Naive thymus-derived CD4-positive, alpha-beta T cell (primary cell): ENCODE data around the gene MARCHF10. TPM values are rescaled to one million over a fixed set of nuclear protein-coding genes. Genes with fewer than 3 reads are reported as not detected.

Experiments used
- ATAC-seq: fragments of 150-1000 bp; cut with Tn5 transposase; 2 replicates; pipeline ENCODE4 v1.10.0; 2021; ENCODE audit warnings: mild to moderate bottlenecking, moderate library complexity
- CTCF ChIA-PET: fragments of 350-600 bp; sonication (Branson Sonifier 250); formaldehyde crosslinking; loops from one replicate; lab custom pipeline; 2021; ENCODE audit warnings: antibody characterized with exemption; lab: Charles Lee
- POLR2A ChIA-PET: fragments of 350-600 bp; sonication (Branson Sonifier 250); formaldehyde crosslinking; loops from one replicate; lab custom pipeline; 2021; ENCODE audit warnings: antibody characterized with exemption, inconsistent platforms; lab: Charles Lee
- DNase-seq, 9 donors: peaks; one replicate each; pipeline versions ENCODE4 v3.0.0 to v3.0.0-alpha.2; 2020 to 2022; ENCODE audit warnings: mixed read lengths in 1 of 9
- H3K27ac ChIP-seq: one replicate; pipeline ENCODE4 v1.7.0; 2013; ENCODE audit warnings: mild to moderate bottlenecking, low read depth, low read length, moderate library complexity
- H3K27me3 ChIP-seq, 2 donors: one replicate each; pipeline ENCODE4 v1.7.0; 2013; ENCODE audit warnings: low read length in 2 of 2, mild to moderate bottlenecking in 2 of 2, moderate library complexity in 2 of 2; ENCODE audit not compliant: control insufficient read depth in 2 of 2, insufficient read depth in 2 of 2
- H3K36me3 ChIP-seq, 3 experiments: 1 replicate in 2 of 3; 2 replicates in 1 of 3; pipeline ENCODE4 v1.7.0; 2013; ENCODE audit warnings: low read length in 3 of 3, mild to moderate bottlenecking in 3 of 3, moderate library complexity in 1 of 3; ENCODE audit not compliant: insufficient read depth in 3 of 3, control insufficient read depth in 2 of 3
- H3K4me1 ChIP-seq, 2 donors: one replicate each; pipeline ENCODE4 v1.7.0; 2013; ENCODE audit warnings: low read length in 2 of 2, mild to moderate bottlenecking in 2 of 2, moderate library complexity in 1 of 2; ENCODE audit not compliant: control insufficient read depth in 2 of 2, insufficient read depth in 2 of 2
- H3K4me3 ChIP-seq: 2 replicates; pipeline ENCODE4 v1.7.0; 2013; ENCODE audit warnings: mild to moderate bottlenecking, low read length
- H3K9me3 ChIP-seq, 3 experiments: 1 replicate in 2 of 3; 2 replicates in 1 of 3; pipeline ENCODE4 v1.7.0; 2013; ENCODE audit warnings: low read length in 3 of 3; ENCODE audit not compliant: control insufficient read depth in 2 of 3
- H3K27ac Mint-ChIP-seq, 9 donors: one replicate each; pipeline ENCODE4 v1.8.0; 2020 to 2022; ENCODE audit warnings: mixed read lengths in 9 of 9, mild to moderate bottlenecking in 8 of 9, moderate library complexity in 5 of 9, inconsistent platforms in 2 of 9
- H3K27me3 Mint-ChIP-seq, 5 donors: one replicate each; pipeline ENCODE4 v1.8.0; 2021 to 2022; ENCODE audit warnings: mixed read lengths in 5 of 5, mild to moderate bottlenecking in 1 of 5
- H3K36me3 Mint-ChIP-seq, 5 donors: one replicate each; pipeline ENCODE4 v1.8.0; 2020 to 2022; ENCODE audit warnings: mixed read lengths in 5 of 5, mild to moderate bottlenecking in 3 of 5, inconsistent platforms in 1 of 5
- H3K4me1 Mint-ChIP-seq, 7 donors: one replicate each; pipeline ENCODE4 v1.8.0; 2020 to 2022; ENCODE audit warnings: mixed read lengths in 7 of 7, mild to moderate bottlenecking in 3 of 7, inconsistent platforms in 1 of 7
- H3K4me3 Mint-ChIP-seq, 10 donors: one replicate each; pipeline ENCODE4 v1.8.0; 2020 to 2022; ENCODE audit warnings: mild to moderate bottlenecking in 10 of 10, mixed read lengths in 10 of 10, moderate library complexity in 6 of 10, inconsistent platforms in 2 of 10
- H3K9me3 Mint-ChIP-seq, 11 donors: one replicate each; pipeline ENCODE4 v1.8.0; 2020 to 2022; ENCODE audit warnings: mixed read lengths in 11 of 11, mild to moderate bottlenecking in 4 of 11, inconsistent platforms in 1 of 11, moderate library complexity in 1 of 11
- intact Hi-C, 2 donors: fragments of 100-400 bp; cut with micrococcal nuclease; formaldehyde crosslinking; loops; one replicate each; pipeline ENCODE4 v1.15.1; 2023
- polyA plus RNA-seq, 2 donors: library from polyadenylated mRNA; unstranded; fragments of 300-500 nt; fragmentation: Illumina TruSeq; gene quantifications; one replicate each; pipeline ENCODE4 v1.2.3, GENCODE V29; 2021
- total RNA-seq, 6 experiments: library from RNA in 5 of 6; stranded (reverse) in 5 of 6; gene quantifications; 1 replicate in 5 of 6; 2 replicates in 1 of 6; pipeline ENCODE4 v1.2.3 and lab custom pipeline; 2021 to 2026

MARCHF10 gene
- total and polyA plus RNA-seq, 7 experiments from 2014 or later: 0.13 to 0.43 (median 0.29) TPM; not detected in 4

GRCh38 chr17:62737513-62737912 is 70.6 kb downstream of the MARCHF10 start:
- H3K36me3 Mint-ChIP-seq: no peaks in the 10 kb centered on the region
- H3K27me3 Mint-ChIP-seq: peaks cover 0 to 35% (median 0%) of the 10 kb centered on the region in 5 donors
- H3K4me3 Mint-ChIP-seq: no peak overlapping the region
- no peaks in the 10 kb centered on the region for H3K9me3 ChIP-seq
- H3K4me3 ChIP-seq: no peak overlapping the region
- CTCF ChIA-PET: no interaction called here
- POLR2A ChIA-PET: no interaction called here
- intact Hi-C loops: no loop called here
- H3K9me3 Mint-ChIP-seq: no peaks in the 10 kb centered on the region
- no peaks in the 10 kb centered on the region for H3K4me1 Mint-ChIP-seq
- no peaks in the 10 kb centered on the region for H3K4me1 ChIP-seq
- no peak overlapping the region for H3K27ac Mint-ChIP-seq
- H3K36me3 ChIP-seq: no peaks in the 10 kb centered on the region
- no peak for ATAC-seq
- H3K27ac ChIP-seq: no peak overlapping the region
- no peaks in the 10 kb centered on the region for H3K27me3 ChIP-seq
- no peak for DNase-seq

GRCh38 chr17:62735044-62735651 is 73.0 kb downstream of the MARCHF10 start:
- ChIA-PET CTCF (no interaction called here), POLR2A (no interaction called here)
- H3K36me3 ChIP-seq: no peaks in the 10 kb centered on the region
- H3K4me3 ChIP-seq: no peak overlapping the region
- H3K9me3 ChIP-seq: no peaks in the 10 kb centered on the region
- no peaks in the 10 kb centered on the region for H3K4me1 Mint-ChIP-seq
- no peaks in the 10 kb centered on the region for H3K27me3 ChIP-seq
- H3K4me1 ChIP-seq: no peaks in the 10 kb centered on the region
- DNase-seq (no peak), ATAC-seq (no peak)
- no peak overlapping the region for H3K27ac ChIP-seq
- no peak overlapping the region for H3K4me3 Mint-ChIP-seq
- H3K9me3 Mint-ChIP-seq: no peaks in the 10 kb centered on the region
- intact Hi-C loops: no loop called here
- peaks cover 0 to 41% (median 0%) of the 10 kb centered on the region in 5 donors for H3K27me3 Mint-ChIP-seq
- H3K36me3 Mint-ChIP-seq: no peaks in the 10 kb centered on the region
- no peak overlapping the region for H3K27ac Mint-ChIP-seq

GRCh38 chr17:62732125-62732524 is 76.0 kb downstream of the MARCHF10 start:
- no peaks in the 10 kb centered on the region for H3K9me3 Mint-ChIP-seq
- no peaks in the 10 kb centered on the region for H3K4me1 Mint-ChIP-seq
- H3K4me3 Mint-ChIP-seq: no peak overlapping the region
- no peaks in the 10 kb centered on the region for H3K9me3 ChIP-seq
- no peaks in the 10 kb centered on the region for H3K4me1 ChIP-seq
- H3K27me3 ChIP-seq: no peaks in the 10 kb centered on the region
- peaks cover 0 to 4% (median 0%) of the 10 kb centered on the region in 5 donors for H3K36me3 Mint-ChIP-seq
- ATAC-seq: no peak
- no peak overlapping the region for H3K4me3 ChIP-seq
- CTCF ChIA-PET: no interaction called here
- H3K27me3 Mint-ChIP-seq: peaks cover 0 to 51% (median 0%) of the 10 kb centered on the region in 5 donors
- DNase-seq: no peak
- intact Hi-C loops: no loop called here
- H3K27ac ChIP-seq: no peak overlapping the region
- POLR2A ChIA-PET: no interaction called here
- no peak overlapping the region for H3K27ac Mint-ChIP-seq
- H3K36me3 ChIP-seq: no peaks in the 10 kb centered on the region

GRCh38 chr17:62727916-62728672 is 80.0 kb downstream of the MARCHF10 start:
- Mint-ChIP-seq H3K4me3 (no peak overlapping the region), H3K27ac (no peak overlapping the region), H3K9me3 (no peaks in the 10 kb centered on the region), H3K27me3 (peaks cover 0 to 59% (median 4%) of the 10 kb centered on the region in 5 donors), H3K36me3 (peaks cover 0 to 4% (median 0%) of the 10 kb centered on the region in 5 donors), H3K4me1 (peaks cover 16 to 22% (median 20%) of the 10 kb centered on the region in 7 donors)
- peaks cover 9 to 19% of the 10 kb centered on the region in 2 donors for H3K4me1 ChIP-seq
- H3K27me3 ChIP-seq: no peaks in the 10 kb centered on the region
- H3K27ac ChIP-seq: no peak overlapping the region
- no peak for DNase-seq
- CTCF ChIA-PET: no interaction called here
- POLR2A ChIA-PET: no interaction called here
- no peak for ATAC-seq
- intact Hi-C loops: loop anchor here in 1 of 2 donors (5.0 kb wide), 1 partner anchor 239 kb away; the partner anchor contains the start of gene TANC2
- no peaks in the 10 kb centered on the region for H3K9me3 ChIP-seq
- no peaks in the 10 kb centered on the region for H3K36me3 ChIP-seq
- no peak overlapping the region for H3K4me3 ChIP-seq

- Histone ChIP-seq H3K27me3 (no peaks in the 10 kb centered on the region), H3K9me3 (no peaks in the 10 kb centered on the region), H3K4me3 (no peak overlapping the region), H3K4me1 (peaks cover 9 to 19% of the 10 kb centered on the region in 2 donors), H3K27ac (no peak overlapping the region), H3K36me3 (no peaks in the 10 kb centered on the region)
- H3K36me3 Mint-ChIP-seq: peaks cover 0 to 4% (median 0%) of the 10 kb centered on the region in 5 donors
- intact Hi-C loops: loop anchor here in 1 of 2 donors (5.0 kb wide), 1 partner anchor 241 kb away; the partner anchor contains the start of gene TANC2
- H3K4me1 Mint-ChIP-seq: peaks cover 16 to 22% (median 20%) of the 10 kb centered on the region in 7 donors
- no peak for DNase-seq
- POLR2A ChIA-PET: no interaction called here
- no peak overlapping the region for H3K4me3 Mint-ChIP-seq
- CTCF ChIA-PET: no interaction called here
- H3K27ac Mint-ChIP-seq: peak overlapping the region in 4 of 9 donors; percentile 40 to 98 (median 94)
- H3K9me3 Mint-ChIP-seq: no peaks in the 10 kb centered on the region
- H3K27me3 Mint-ChIP-seq: peaks cover 0 to 67% (median 4%) of the 10 kb centered on the region in 5 donors
- ATAC-seq: no peak
These were observed 82.3 kb downstream of the MARCHF10 start for GRCh38 chr17:62725791-62726249.

- H3K27ac Mint-ChIP-seq: peak overlapping the region; percentile 75 to 99 (median 96)
- intact Hi-C loops: loop anchor here (1.0 to 5.0 kb wide), 4 partner anchors 20 to 244 kb away; partner anchors contain the start of gene TANC2 (in 1 of the 2)
- peaks cover 16 to 26% (median 20%) of the 10 kb centered on the region in 7 donors for H3K4me1 Mint-ChIP-seq
- peak overlapping the region; percentile 41 for H3K27ac ChIP-seq
- CTCF ChIA-PET: interaction anchor here (0.5 to 1.3 kb wide), 5 partner anchors 11 to 193 kb away, joined by 3 to 6 read pairs (median 4); no protein-coding TSS in a partner anchor
- POLR2A ChIA-PET: interaction anchor here (0.6 to 1.1 kb wide), 2 partner anchors 145 to 241 kb away, joined by 3 to 4 read pairs; partner anchors contain the start of gene TANC2
- no peaks in the 10 kb centered on the region for H3K36me3 ChIP-seq
- no peaks in the 10 kb centered on the region for H3K27me3 ChIP-seq
- ATAC-seq (peak; percentile 94), DNase-seq (peak; percentile 20 to 75 (median 64))
- H3K27me3 Mint-ChIP-seq: peaks cover 0 to 76% (median 5%) of the 10 kb centered on the region in 5 donors
- peak overlapping the region; percentile 19 for H3K4me3 ChIP-seq
- H3K4me3 Mint-ChIP-seq: peak overlapping the region; percentile 51 to 89 (median 82)
- H3K9me3 ChIP-seq: no peaks in the 10 kb centered on the region
- peaks cover 9 to 19% of the 10 kb centered on the region in 2 donors for H3K4me1 ChIP-seq
- H3K36me3 Mint-ChIP-seq: peaks cover 0 to 5% (median 3%) of the 10 kb centered on the region in 5 donors
- H3K9me3 Mint-ChIP-seq: peaks cover 0 to 6% (median 0%) of the 10 kb centered on the region in 11 donors
These were observed 83.5 kb downstream of the MARCHF10 start for GRCh38 chr17:62724398-62725146.
